ENCODE data around the gene GTF2A1. TPM values are rescaled to one million over a fixed set of nuclear protein-coding genes. Genes with fewer than 3 reads are reported as not detected.
A peak's percentile ranks its signal among the peaks of the same experiment; 100 is the strongest.

GTF2A1 gene
- total and polyA plus RNA-seq, 7 donors = 8.1 to 45.1 (median 25.5) TPM

GRCh38 chr14:81209167-81209836 is 11.5 kb downstream of the GTF2A1 start:
- intact Hi-C loops (cut with DNase I) = loop anchor here in 1 of 2 donors (5.0 kb wide), 1 partner anchor 37 kb away; no protein-coding TSS in a partner anchor
- Histone ChIP-seq H3K27me3 (ENCODE audit: insufficient read depth in 3 of 3, low read length in 2 of 3) (no peaks in the 10 kb centered on the region), H3K4me1 (peaks cover 51% of the 10 kb centered on the region), H3K9me3 (no peaks in the 10 kb centered on the region), H3K27ac (peak overlapping the region; percentile 64), H3K4me3 (no peak overlapping the region), H3K36me3 (ENCODE audit: insufficient read depth in 1 of 2, low read depth in 1 of 2) (peaks cover 0 to 30% of the 10 kb centered on the region in 2 donors)
- WGBS, 3 donors = 65 to 81% (median 69%) methylated on average over 8 of the region's 8 CpGs
- TF ChIP-seq CTCF (IDR thresholded peaks at IDR 0.05) = no peak
- DNase-seq = no peak
- no peak for ATAC-seq

GRCh38 chr14:81208489-81208888 is 12.3 kb downstream of the GTF2A1 start:
- Histone ChIP-seq H3K27ac (peak overlapping the region; percentile 64), H3K9me3 (no peaks in the 10 kb centered on the region), H3K4me3 (no peak overlapping the region), H3K36me3 (ENCODE audit: insufficient read depth in 1 of 2, low read depth in 1 of 2) (peaks cover 0 to 22% of the 10 kb centered on the region in 2 donors), H3K4me1 (peaks cover 55% of the 10 kb centered on the region), H3K27me3 (ENCODE audit: insufficient read depth in 3 of 3, low read length in 2 of 3) (no peaks in the 10 kb centered on the region)
- ATAC-seq (peak in 2 of 4 donors; percentile 37 to 62), DNase-seq (peak; percentile 45 to 72)
- no peak for TF ChIP-seq CTCF (IDR thresholded peaks at IDR 0.05)
- WGBS, 3 donors = 56 to 70% (median 60%) methylated on average over 8 of the region's 8 CpGs
- intact Hi-C loops (cut with DNase I) = loop anchor here in 1 of 2 donors (5.0 kb wide), 1 partner anchor 36 kb away; no protein-coding TSS in a partner anchor

- Histone ChIP-seq H3K4me3 (no peak overlapping the region), H3K4me1 (peaks cover 55% of the 10 kb centered on the region), H3K27ac (peak overlapping the region; percentile 88), H3K36me3 (ENCODE audit: insufficient read depth in 1 of 2, low read depth in 1 of 2) (peaks cover 3 to 30% of the 10 kb centered on the region in 2 donors), H3K27me3 (ENCODE audit: insufficient read depth in 3 of 3, low read length in 2 of 3) (no peaks in the 10 kb centered on the region), H3K9me3 (no peaks in the 10 kb centered on the region)
- intact Hi-C loops (cut with DNase I) = loop anchor here in 1 of 2 donors (5.0 kb wide), 1 partner anchor 34 kb away; no protein-coding TSS in a partner anchor
- TF ChIP-seq CTCF (IDR thresholded peaks at IDR 0.05) = no peak
- no peak for DNase-seq
- peak; percentile 42 to 59 (median 56) for ATAC-seq
- WGBS, 3 donors = 82 to 92% (median 91%) methylated on average over 4 of the region's 4 CpGs
These were observed 14.6 kb downstream of the GTF2A1 start for GRCh38 chr14:81206115-81206514.

GRCh38 chr14:81205639-81206038 is 15.1 kb downstream of the GTF2A1 start:
- no peak for TF ChIP-seq CTCF (IDR thresholded peaks at IDR 0.05)
- Histone ChIP-seq H3K9me3 (no peaks in the 10 kb centered on the region), H3K4me3 (peak overlapping the region; percentile 29), H3K27me3 (ENCODE audit: insufficient read depth in 3 of 3, low read length in 2 of 3) (no peaks in the 10 kb centered on the region), H3K4me1 (peaks cover 53% of the 10 kb centered on the region), H3K27ac (peak overlapping the region; percentile 88), H3K36me3 (ENCODE audit: insufficient read depth in 1 of 2, low read depth in 1 of 2) (peaks cover 3 to 32% of the 10 kb centered on the region in 2 donors)
- no peak for DNase-seq
- 38 to 72% (median 57%) methylated on average over 4 of the region's 4 CpGs for WGBS, 3 donors
- ATAC-seq = peak; percentile 90 to 96 (median 93)
- intact Hi-C loops (cut with DNase I) = loop anchor here in 1 of 2 donors (5.0 kb wide), 1 partner anchor 33 kb away; no protein-coding TSS in a partner anchor
